GM23338 (cell line): ENCODE data around the gene WDHD1. TPM values are rescaled to one million over a fixed set of nuclear protein-coding genes. Genes with fewer than 3 reads are reported as not detected.

Experiments
- ATAC-seq: fragments of 200-7000 bp; cut with Tn5 transposase; 3 replicates; pipeline ENCODE4 v1.9.1; 2020
- DNase-seq: peaks from one replicate; pipeline ENCODE4 v3.0.0-alpha.2; 2015; ENCODE audit warnings: low spot score
- H2AFZ ChIP-seq: fragments of 200-600 bp; sonication (generic); 2 replicates; pipeline ENCODE4 v1.8.0; 2016; ENCODE audit warnings: antibody characterized with exemption, mild to moderate bottlenecking, moderate library complexity
- H3F3A ChIP-seq: fragments of 200-600 bp; sonication (generic); replicated peaks from 2 replicates; pipeline ENCODE4 v1.8.0; 2017; ENCODE audit warnings: antibody characterized with exemption, mixed run types, low read depth
- H3K27ac ChIP-seq: fragments of 200-600 bp; sonication (generic); 2 replicates; pipeline ENCODE4 v1.6.1; 2016; ENCODE audit warnings: low read depth
- H3K27me3 ChIP-seq: fragments of 200-600 bp; sonication (generic); 2 replicates; pipeline ENCODE4 v1.8.0; 2016; ENCODE audit warnings: mild to moderate bottlenecking, mixed run types, moderate library complexity; ENCODE audit not compliant: insufficient read depth
- H3K36me3 ChIP-seq: fragments of 200-600 bp; sonication (generic); 2 replicates; pipeline ENCODE4 v1.8.0; 2016; ENCODE audit warnings: mild to moderate bottlenecking; ENCODE audit not compliant: insufficient read depth
- H3K4me1 ChIP-seq: fragments of 200-600 bp; sonication (generic); 2 replicates; pipeline ENCODE4 v1.8.0; 2016; ENCODE audit warnings: mild to moderate bottlenecking, moderate library complexity; ENCODE audit not compliant: insufficient read depth
- H3K4me2 ChIP-seq: fragments of 200-600 bp; sonication (generic); 2 replicates; pipeline ENCODE4 v1.7.1; 2017; ENCODE audit warnings: mixed run types
- H3K4me3 ChIP-seq: fragments of 200-600 bp; sonication (generic); 2 replicates; pipeline ENCODE4 v1.6.1; 2016; ENCODE audit warnings: mixed run types
- H3K79me2 ChIP-seq: fragments of 200-600 bp; sonication (generic); replicated peaks from 2 replicates; pipeline ENCODE4 v1.8.0; 2017; ENCODE audit warnings: mild to moderate bottlenecking; ENCODE audit not compliant: insufficient read depth
- H3K9me2 ChIP-seq: fragments of 200-600 bp; sonication (generic); 2 replicates; pipeline ENCODE4 v1.8.0; 2017; ENCODE audit not compliant: insufficient read depth
- H4K20me1 ChIP-seq: fragments of 200-600 bp; sonication (generic); replicated peaks from 2 replicates; pipeline ENCODE4 v1.8.0; 2017; ENCODE audit warnings: mild to moderate bottlenecking; ENCODE audit not compliant: insufficient read depth
- H3K27ac Mint-ChIP-seq: 2 replicates; pipeline ENCODE4 v1.8.0; 2020; ENCODE audit warnings: inconsistent platforms, mild to moderate bottlenecking, moderate library complexity, mixed read lengths
- H3K27me3 Mint-ChIP-seq: 3 replicates; pipeline ENCODE4 v1.8.0; 2022; ENCODE audit warnings: low read depth, mild to moderate bottlenecking, moderate library complexity, mixed read lengths, inconsistent platforms; ENCODE audit not compliant: insufficient read depth, poor library complexity
- H3K36me3 Mint-ChIP-seq: 3 replicates; pipeline ENCODE4 v1.8.0; 2021; ENCODE audit warnings: low read depth, mild to moderate bottlenecking, inconsistent platforms, moderate library complexity, mixed read lengths
- H3K4me1 Mint-ChIP-seq: 3 replicates; pipeline ENCODE4 v1.8.0; 2020; ENCODE audit warnings: mild to moderate bottlenecking, inconsistent platforms, mixed read lengths
- H3K4me3 Mint-ChIP-seq: 3 replicates; pipeline ENCODE4 v1.8.0; 2021; ENCODE audit warnings: moderate library complexity, mild to moderate bottlenecking, inconsistent platforms, mixed read lengths
- H3K9me3 Mint-ChIP-seq: 3 replicates; pipeline ENCODE4 v1.8.0; 2020; ENCODE audit warnings: moderate library complexity, mild to moderate bottlenecking, inconsistent platforms, mixed read lengths
- CREB1 ChIP-seq: fragments of 250-450 bp; sonication (Bioruptor Pico); IDR thresholded peaks from 2 replicates; pipeline ENCODE4 v1.5.0; 2020; ENCODE audit warnings: low read depth, mild to moderate bottlenecking, moderate library complexity
- CTCF ChIP-seq, 2 experiments: fragments of 200-600 bp in 1 of 2; sonication (generic) in 1 of 2; conservative IDR thresholded peaks; 2 replicates each; pipeline versions ENCODE4 v1.5.1 to v1.6.1; 2016 to 2017; ENCODE audit warnings: antibody characterized with exemption in 2 of 2, low read depth in 2 of 2, mild to moderate bottlenecking in 2 of 2, moderate library complexity in 1 of 2
- ETS1 ChIP-seq: IDR thresholded peaks from 2 replicates; pipeline ENCODE4 v1.6.1; 2016; ENCODE audit warnings: antibody characterized with exemption
- EZH2 ChIP-seq: fragments of 200-600 bp; sonication (generic); IDR thresholded peaks from one replicate; pipeline ENCODE4 v1.8.0; 2017; ENCODE audit warnings: antibody characterized with exemption, mild to moderate bottlenecking, low read depth; ENCODE audit not compliant: unreplicated experiment
- EZH2phosphoT487 ChIP-seq: fragments of 200-600 bp; sonication (generic); IDR thresholded peaks from one replicate; pipeline ENCODE4 v1.8.1; 2018; ENCODE audit warnings: antibody characterized with exemption; ENCODE audit not compliant: unreplicated experiment
- JUNB ChIP-seq: IDR thresholded peaks from one replicate; pipeline ENCODE4 v1.6.1; 2016; ENCODE audit warnings: antibody characterized with exemption; ENCODE audit not compliant: unreplicated experiment
- NANOG ChIP-seq: IDR thresholded peaks from 2 replicates; pipeline ENCODE4 v1.6.1; 2016; ENCODE audit warnings: antibody characterized with exemption, borderline replicate concordance
- POLR2AphosphoS5 ChIP-seq: IDR thresholded peaks from 2 replicates; pipeline ENCODE4 v1.6.1; 2016; ENCODE audit warnings: antibody characterized with exemption, low read depth
- REST ChIP-seq: IDR thresholded peaks from one replicate; pipeline ENCODE4 v1.6.1; 2018; ENCODE audit warnings: antibody characterized with exemption; ENCODE audit not compliant: unreplicated experiment
- STAT1 ChIP-seq: IDR thresholded peaks from one replicate; pipeline ENCODE4 v1.6.1; 2016; ENCODE audit warnings: antibody characterized with exemption; ENCODE audit not compliant: unreplicated experiment
- ZNF114 ChIP-seq: fragments of 250-450 bp; sonication (Bioruptor Pico); IDR thresholded peaks from 2 replicates; pipeline ENCODE4 v1.5.0; 2020; ENCODE audit warnings: mild to moderate bottlenecking, moderate library complexity
- polyA plus RNA-seq: library from polyadenylated mRNA; unstranded; fragments of >200 nt; fragmentation: Nextera tagmentation; extraction: Ambion mirVana; gene quantifications from 2 replicates; pipeline ENCODE4 v1.2.1, GENCODE V29; 2016
- total RNA-seq: library from RNA; depleted of rRNA; stranded (reverse); fragments of >200 nt; shearing (Covaris generic); gene quantifications from 2 replicates; pipeline ENCODE4 v1.2.3, GENCODE V29; 2014

WDHD1 gene
- total and polyA plus RNA-seq, 2 experiments from 2014 or later, result 48.8 to 65.4 TPM

GRCh38 chr14:55047301-55048053 is 20.6 kb upstream of the WDHD1 start:
- no peak overlapping the region for H3K4me3 Mint-ChIP-seq
- H2AFZ ChIP-seq, result no peak overlapping the region
- H3K27ac Mint-ChIP-seq, result no peak overlapping the region

GRCh38 chr14:55045087-55045486 is 18.2 kb upstream of the WDHD1 start:
- no peaks in the 10 kb centered on the region for H3K4me1 ChIP-seq
- no peak overlapping the region for H3K4me3 ChIP-seq
- H3K36me3 ChIP-seq, result peaks cover 6% of the 10 kb centered on the region
- ATAC-seq (no peak), DNase-seq (no peak)
- peaks cover 21% of the 10 kb centered on the region for H3K27me3 ChIP-seq
- Mint-ChIP-seq H3K4me3 (no peak overlapping the region), H3K36me3 (peaks cover 22% of the 10 kb centered on the region), H3K9me3 (no peaks in the 10 kb centered on the region), H3K27ac (no peak overlapping the region), H3K27me3 (peaks cover 19% of the 10 kb centered on the region), H3K4me1 (0 out of 3 replicates have a peak, but pooled peaks cover 3% of the 10 kb centered on the region)
- no peak overlapping the region for H2AFZ ChIP-seq
- H3K27ac ChIP-seq, result no peak overlapping the region
- peaks cover 10% of the 10 kb centered on the region; the same call in 1 of the 2 replicates for H3K79me2 ChIP-seq
- peaks cover 33% of the 10 kb centered on the region for H4K20me1 ChIP-seq
- H3F3A ChIP-seq, result no peaks in the 10 kb centered on the region
- no peaks in the 10 kb centered on the region for H3K9me2 ChIP-seq
- H3K4me2 ChIP-seq, result no peak overlapping the region
- TF ChIP-seq NANOG, result no peak
- TF ChIP-seq EZH2phosphoT487, result no peak
- no peak for TF ChIP-seq EZH2
- no peak for TF ChIP-seq POLR2AphosphoS5
- no peak for TF ChIP-seq REST
- TF ChIP-seq ZNF114, result no peak
- TF ChIP-seq STAT1, result no peak
- no peak for TF ChIP-seq ETS1
- no peak for TF ChIP-seq CREB1 (CRISPR knock-in tag)
- no peak for TF ChIP-seq CTCF (conservative IDR thresholded peaks at IDR 0.05; ENCODE audit: low read depth in 2 of 2)

More at GRCh38 chr14:55047301-55048053, 20.6 kb upstream of the WDHD1 start:
- Histone ChIP-seq H3F3A (peaks cover 4% of the 10 kb centered on the region; the same call in 1 of the 2 replicates), H3K27me3 (peaks cover 7% of the 10 kb centered on the region), H4K20me1 (peaks cover 17% of the 10 kb centered on the region), H3K27ac (no peak overlapping the region), H3K36me3 (peaks cover 6% of the 10 kb centered on the region), H3K4me3 (no peak overlapping the region), H3K4me2 (no peak overlapping the region), H3K9me2 (no peaks in the 10 kb centered on the region), H3K79me2 (peaks cover 5% of the 10 kb centered on the region), H3K4me1 (peaks cover 4% of the 10 kb centered on the region; the same call in 1 of the 2 replicates)
- Mint-ChIP-seq H3K27me3 (peaks cover 2% of the 10 kb centered on the region), H3K9me3 (no peaks in the 10 kb centered on the region), H3K4me1 (peaks cover 6% of the 10 kb centered on the region; the same call in 1 of the 3 replicates), H3K36me3 (peaks cover 19% of the 10 kb centered on the region)
- TF ChIP-seq CTCF (conservative IDR thresholded peaks at IDR 0.05; ENCODE audit: low read depth in 2 of 2) (no peak), JUNB (no peak)
- ATAC-seq (no peak), DNase-seq (no peak)
